Effector memory CD4-positive, alpha-beta T cell (primary cell): ENCODE data around the gene BUD23.

ENCODE experiments used
- DNase-seq, 3 donors: peaks; one replicate each; pipeline ENCODE4 v3.0.0-alpha.2; 2020
- H3K27ac ChIP-seq: 2 replicates; pipeline ENCODE4 v1.7.0; 2013; ENCODE audit warnings: mild to moderate bottlenecking, low read length, moderate library complexity; ENCODE audit not compliant: insufficient read depth, poor library complexity, severe bottlenecking
- H3K27me3 ChIP-seq: replicated peaks from 2 replicates; pipeline ENCODE4 v1.7.0; 2013; ENCODE audit warnings: mild to moderate bottlenecking, low read length; ENCODE audit not compliant: insufficient read depth, control insufficient read depth, poor library complexity, severe bottlenecking
- H3K36me3 ChIP-seq: 2 replicates; pipeline ENCODE4 v1.7.0; 2013; ENCODE audit warnings: mild to moderate bottlenecking, low read length, moderate library complexity; ENCODE audit not compliant: control insufficient read depth, insufficient read depth
- H3K4me1 ChIP-seq: 2 replicates; pipeline ENCODE4 v1.7.0; 2013; ENCODE audit warnings: low read length, mild to moderate bottlenecking; ENCODE audit not compliant: control insufficient read depth, insufficient read depth, poor library complexity, severe bottlenecking
- H3K4me3 ChIP-seq: 2 replicates; pipeline ENCODE4 v1.7.0; 2013; ENCODE audit warnings: low read length, low read depth, mild to moderate bottlenecking; ENCODE audit not compliant: insufficient read depth, poor library complexity, severe bottlenecking
- H3K9me3 ChIP-seq: 2 replicates; pipeline ENCODE4 v1.7.0; 2013; ENCODE audit warnings: mild to moderate bottlenecking, low read length, moderate library complexity; ENCODE audit not compliant: control insufficient read depth

Gene BUD23

DNA sequence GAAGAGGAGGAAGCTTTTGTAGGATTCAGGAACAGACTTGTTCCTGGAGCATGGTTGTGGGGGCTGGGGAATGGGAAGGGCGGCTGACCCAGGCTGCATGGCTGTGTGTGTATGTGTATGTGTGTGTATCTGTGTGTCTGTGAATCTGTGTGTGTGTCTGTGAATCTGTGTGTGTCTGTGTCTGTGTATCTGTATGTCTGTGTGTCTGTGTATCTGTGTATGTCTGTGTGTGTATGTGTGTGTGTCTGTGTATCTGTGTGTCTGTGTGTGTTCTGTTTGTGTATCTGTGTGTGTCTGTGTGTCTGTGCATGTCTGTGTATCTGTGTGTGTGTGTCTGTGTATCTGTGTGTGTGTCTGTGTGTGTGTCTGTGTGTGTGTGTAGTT is 42.7 kb downstream of the BUD23 start:
- Histone ChIP-seq H3K4me1 (no peaks in the 10 kb centered on the region), H3K36me3 (no peaks in the 10 kb centered on the region), H3K4me3 (no peak overlapping the region), H3K27me3 (no peaks in the 10 kb centered on the region), H3K9me3 (no peaks in the 10 kb centered on the region), H3K27ac (no peak overlapping the region)
- DNase-seq, result no peak

- no peaks in the 10 kb centered on the region for H3K27me3 ChIP-seq
- H3K4me1 ChIP-seq, result no peaks in the 10 kb centered on the region
- no peaks in the 10 kb centered on the region for H3K36me3 ChIP-seq
- no peak overlapping the region for H3K27ac ChIP-seq
- H3K9me3 ChIP-seq, result no peaks in the 10 kb centered on the region
- H3K4me3 ChIP-seq, result no peak overlapping the region
- no peak for DNase-seq
Measured at GRCh38 chr7:73727952-73728351, 44.6 kb downstream of the BUD23 start.

DNA sequence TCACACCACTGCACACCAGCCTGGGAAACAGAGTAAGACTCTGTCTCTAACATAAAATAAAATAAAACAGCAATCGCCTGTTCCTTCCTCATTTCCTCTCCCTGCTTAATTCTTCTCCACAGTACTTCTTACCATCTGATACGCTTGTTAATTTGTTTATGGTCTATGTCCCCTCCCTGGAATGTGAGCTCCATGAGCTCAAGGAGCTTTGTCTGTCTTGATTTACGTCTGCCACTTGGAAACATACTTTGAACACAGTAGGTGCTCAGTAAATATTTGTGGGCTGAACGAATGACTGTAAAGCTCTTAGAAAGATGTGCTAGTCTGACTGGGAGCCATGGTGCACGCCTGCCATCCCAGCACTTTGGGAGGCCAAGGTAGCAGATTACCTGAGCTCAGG is 45.2 kb downstream of the BUD23 start:
- H3K9me3 ChIP-seq, result no peaks in the 10 kb centered on the region

GRCh38 chr7:73730485-73730884 is 47.1 kb downstream of the BUD23 start:
- no peak overlapping the region for H3K27ac ChIP-seq
- no peak for DNase-seq

More for the DNA sequence above, 45.2 kb downstream of the BUD23 start:
- H3K27me3 ChIP-seq, result no peaks in the 10 kb centered on the region
- H3K4me3 ChIP-seq, result no peak overlapping the region
- no peaks in the 10 kb centered on the region for H3K36me3 ChIP-seq
- H3K27ac ChIP-seq, result no peak overlapping the region
- H3K4me1 ChIP-seq, result no peaks in the 10 kb centered on the region
- no peak for DNase-seq

DNA sequence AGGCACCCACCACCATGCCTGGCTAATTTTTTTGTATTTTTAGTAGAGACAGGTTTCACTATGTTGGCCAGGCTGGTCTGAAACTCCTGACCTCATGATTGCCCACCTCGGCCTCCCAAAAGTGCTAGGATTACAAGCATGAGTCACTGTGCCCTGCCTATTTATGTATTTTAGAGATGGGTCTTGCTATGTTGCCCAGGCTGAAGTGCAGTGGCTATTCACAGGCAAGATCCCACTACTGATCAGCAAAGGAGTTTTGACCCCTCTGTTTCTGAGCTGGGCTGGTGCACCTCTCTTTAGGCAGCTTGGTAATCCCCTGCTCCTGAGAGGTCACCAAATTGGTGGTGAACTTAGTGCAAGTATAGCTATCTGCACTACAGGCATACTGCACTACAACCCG is 49.0 kb downstream of the BUD23 start:
- H3K36me3 ChIP-seq, result no peaks in the 10 kb centered on the region
- H3K4me3 ChIP-seq, result no peak overlapping the region
- peaks cover 9% of the 10 kb centered on the region for H3K4me1 ChIP-seq
- no peak for DNase-seq
- H3K9me3 ChIP-seq, result no peaks in the 10 kb centered on the region
- no peaks in the 10 kb centered on the region for H3K27me3 ChIP-seq
- no peak overlapping the region for H3K27ac ChIP-seq

More at GRCh38 chr7:73730485-73730884, 47.1 kb downstream of the BUD23 start:
- H3K4me1 ChIP-seq, result peaks cover 7% of the 10 kb centered on the region
- H3K4me3 ChIP-seq, result no peak overlapping the region
- no peaks in the 10 kb centered on the region for H3K9me3 ChIP-seq
- H3K27me3 ChIP-seq, result no peaks in the 10 kb centered on the region
- H3K36me3 ChIP-seq, result no peaks in the 10 kb centered on the region

GRCh38 chr7:73734619-73735527 is 51.5 kb downstream of the BUD23 start:
- no peaks in the 10 kb centered on the region for H3K27me3 ChIP-seq
- no peaks in the 10 kb centered on the region for H3K36me3 ChIP-seq
- no peak overlapping the region for H3K4me3 ChIP-seq
- H3K9me3 ChIP-seq, result no peaks in the 10 kb centered on the region
- H3K4me1 ChIP-seq, result peaks cover 21% of the 10 kb centered on the region
- DNase-seq, result peak; percentile 69 to 73 (median 70)
- peak overlapping the region; percentile 29 for H3K27ac ChIP-seq

DNA sequence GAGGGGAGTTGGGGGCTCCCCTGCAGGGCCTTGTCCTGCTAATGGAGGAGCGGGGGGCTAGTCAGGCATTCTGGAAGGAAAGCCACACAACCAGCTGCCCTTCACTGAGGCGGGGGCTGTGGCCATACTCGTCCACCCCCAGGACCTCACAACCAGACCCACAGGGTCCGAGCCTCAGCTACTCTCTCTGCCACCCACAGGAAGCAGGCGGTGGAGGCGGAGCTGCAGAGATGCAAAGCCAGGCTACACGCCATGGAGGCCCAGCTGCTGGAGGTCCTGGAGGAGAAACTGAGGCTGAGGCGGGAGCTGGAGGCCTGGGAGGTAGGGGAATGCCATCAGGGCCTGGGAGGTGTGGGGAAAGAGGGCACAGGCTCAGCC is 52.1 kb downstream of the BUD23 start:
- Histone ChIP-seq H3K4me1 (peaks cover 21% of the 10 kb centered on the region), H3K4me3 (no peak overlapping the region), H3K27me3 (no peaks in the 10 kb centered on the region), H3K9me3 (no peaks in the 10 kb centered on the region), H3K27ac (no peak overlapping the region), H3K36me3 (no peaks in the 10 kb centered on the region)
- DNase-seq, result no peak

DNA sequence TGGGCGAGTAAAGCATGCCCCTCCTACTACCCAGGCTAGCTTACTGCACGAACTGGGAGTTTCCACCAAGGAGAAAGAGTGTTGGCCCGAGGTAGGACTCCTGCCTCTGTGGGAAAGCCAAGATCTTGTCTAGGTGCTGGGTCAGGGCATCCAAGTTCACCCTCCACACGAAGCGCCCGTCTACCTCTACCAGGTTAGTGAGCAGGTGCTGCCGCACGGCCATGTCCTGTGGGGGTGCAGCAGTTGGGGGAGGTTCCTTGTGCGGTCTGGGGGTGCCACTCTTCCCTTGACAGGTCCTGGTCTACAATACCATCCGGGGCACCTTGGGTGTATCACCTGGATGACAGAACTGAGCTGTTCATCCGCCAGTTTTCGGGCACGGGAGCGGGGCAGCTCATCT is 53.5 kb downstream of the BUD23 start:
- no peak overlapping the region for H3K4me3 ChIP-seq
- peaks cover 21% of the 10 kb centered on the region for H3K4me1 ChIP-seq
- no peaks in the 10 kb centered on the region for H3K27me3 ChIP-seq
- no peak overlapping the region for H3K27ac ChIP-seq
- no peaks in the 10 kb centered on the region for H3K9me3 ChIP-seq
- no peak for DNase-seq
- no peaks in the 10 kb centered on the region for H3K36me3 ChIP-seq

DNA sequence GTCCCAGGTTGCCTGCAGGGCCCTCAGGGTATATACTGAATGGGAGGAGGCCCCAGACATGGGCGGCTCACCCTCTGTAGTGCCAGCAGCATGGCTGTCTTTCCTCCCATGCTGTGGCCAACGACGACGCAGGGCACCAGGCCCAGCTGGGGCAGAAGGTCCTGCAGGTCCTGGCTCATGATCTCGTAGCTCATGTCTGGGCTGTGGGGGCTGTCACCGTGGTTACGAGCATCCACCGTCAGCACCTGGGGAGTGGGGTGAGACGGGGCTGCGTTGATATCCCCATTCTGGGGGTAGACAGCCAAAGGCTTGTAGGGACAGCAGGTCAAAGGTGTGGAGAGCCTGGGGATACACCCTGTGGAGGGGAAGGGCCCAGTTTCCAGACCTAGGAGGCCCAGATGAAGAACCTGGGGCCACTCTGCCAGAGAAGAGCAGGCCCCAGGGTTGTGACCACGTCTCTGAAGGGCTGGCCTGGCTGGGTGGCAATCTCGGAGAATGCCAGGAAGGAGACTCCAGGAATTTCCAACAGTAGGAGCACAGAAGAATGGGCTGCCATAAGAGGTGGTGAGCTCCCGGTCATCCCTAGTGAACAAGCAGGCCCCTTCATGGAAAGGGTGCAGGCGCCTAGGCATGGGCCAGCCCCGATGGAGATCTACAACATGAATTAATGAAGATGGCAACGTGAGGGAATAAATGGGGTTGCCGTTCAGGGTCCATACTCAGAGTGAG is 54.3 kb downstream of the BUD23 start:
- H3K36me3 ChIP-seq, result no peaks in the 10 kb centered on the region
- no peaks in the 10 kb centered on the region for H3K9me3 ChIP-seq
- peak overlapping the region; percentile 89 for H3K4me3 ChIP-seq
- no peak for DNase-seq
- H3K27me3 ChIP-seq, result no peaks in the 10 kb centered on the region
- peak overlapping the region; percentile 91 for H3K27ac ChIP-seq
- peaks cover 21% of the 10 kb centered on the region for H3K4me1 ChIP-seq

DNA sequence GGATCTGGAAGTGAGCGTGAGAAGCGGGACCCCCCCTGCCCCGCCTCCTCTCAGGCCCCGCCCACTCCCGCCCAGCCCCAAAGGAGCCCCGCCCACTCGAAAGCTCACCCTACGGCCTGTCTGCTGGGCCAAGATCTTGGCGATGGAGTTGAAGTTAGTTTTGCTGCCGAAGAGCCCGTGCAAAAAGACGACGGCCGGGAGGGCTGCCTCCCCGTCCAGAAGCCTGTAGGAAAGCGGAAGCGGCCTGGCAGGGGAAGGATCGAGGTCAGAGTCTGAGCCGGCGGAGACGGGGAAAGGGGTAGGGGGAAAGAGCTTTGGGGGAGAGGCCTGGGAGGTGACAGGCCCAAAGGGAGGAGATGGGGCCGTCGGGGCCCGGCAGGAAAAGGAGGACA is 54.8 kb downstream of the BUD23 start:
- H3K4me1 ChIP-seq, result peaks cover 21% of the 10 kb centered on the region
- no peaks in the 10 kb centered on the region for H3K27me3 ChIP-seq
- DNase-seq, result peak; percentile 43 to 47 (median 47)
- peak overlapping the region; percentile 91 for H3K27ac ChIP-seq
- no peaks in the 10 kb centered on the region for H3K9me3 ChIP-seq
- no peaks in the 10 kb centered on the region for H3K36me3 ChIP-seq
- H3K4me3 ChIP-seq, result peak overlapping the region; percentile 89
